Neural progenitor cell (in vitro differentiated cells): ENCODE data around the gene PTPRU. TPM values are rescaled to one million over a fixed set of nuclear protein-coding genes. Genes with fewer than 3 reads are reported as not detected.

Experiments
- DNase-seq: peaks from one replicate; pipeline ENCODE4 v3.0.0-alpha.2; 2016; ENCODE audit warnings: low spot score
- H2AFZ ChIP-seq: fragments of 200-600 bp; sonication (generic); replicated peaks from 2 replicates; pipeline ENCODE4 v1.6.1; 2016; ENCODE audit warnings: antibody characterized with exemption
- H3F3A ChIP-seq: fragments of 200-600 bp; sonication (generic); 2 replicates; pipeline ENCODE4 v1.6.1; 2016; ENCODE audit warnings: antibody characterized with exemption, low read depth
- H3K27ac ChIP-seq: fragments of 200-600 bp; sonication (generic); 2 replicates; pipeline ENCODE4 v1.5.1; 2016; ENCODE audit warnings: mild to moderate bottlenecking
- H3K27me3 ChIP-seq: fragments of 200-600 bp; sonication (generic); 2 replicates; pipeline ENCODE4 v1.6.1; 2016; ENCODE audit warnings: mild to moderate bottlenecking, moderate library complexity
- H3K36me3 ChIP-seq: fragments of 200-600 bp; sonication (generic); 2 replicates; pipeline ENCODE4 v1.5.1; 2016
- H3K4me1 ChIP-seq: fragments of 200-600 bp; sonication (generic); 2 replicates; pipeline ENCODE4 v1.6.1; 2016; ENCODE audit warnings: mixed run types
- H3K4me2 ChIP-seq: fragments of 200-600 bp; sonication (generic); 2 replicates; pipeline ENCODE4 v1.6.1; 2016
- H3K4me3 ChIP-seq: fragments of 200-600 bp; sonication (generic); 2 replicates; pipeline ENCODE4 v1.5.1; 2016
- H3K79me2 ChIP-seq: fragments of 200-600 bp; sonication (generic); 2 replicates; pipeline ENCODE4 v1.6.1; 2016; ENCODE audit warnings: low read depth
- H3K9ac ChIP-seq: fragments of 200-600 bp; sonication (generic); 2 replicates; pipeline ENCODE4 v1.6.1; 2016
- H3K9me3 ChIP-seq: fragments of 200-600 bp; sonication (generic); 2 replicates; pipeline ENCODE4 v1.5.1; 2016; ENCODE audit warnings: low read depth
- H4K20me1 ChIP-seq: fragments of 200-600 bp; sonication (generic); 2 replicates; pipeline ENCODE4 v1.6.1; 2016; ENCODE audit warnings: low read depth
- H3K27ac Mint-ChIP-seq: 3 replicates; pipeline ENCODE4 v1.8.0; 2021; ENCODE audit warnings: mixed read lengths
- H3K27me3 Mint-ChIP-seq: 2 replicates; pipeline ENCODE4 v1.8.0; 2022; ENCODE audit warnings: low read depth, mild to moderate bottlenecking, inconsistent platforms, moderate library complexity, mixed read lengths; ENCODE audit not compliant: insufficient read depth
- H3K36me3 Mint-ChIP-seq: 3 replicates; pipeline ENCODE4 v1.8.0; 2021; ENCODE audit warnings: mixed read lengths
- H3K4me1 Mint-ChIP-seq: 3 replicates; pipeline ENCODE4 v1.8.0; 2021; ENCODE audit warnings: mixed read lengths
- H3K4me3 Mint-ChIP-seq: 3 replicates; pipeline ENCODE4 v1.8.0; 2021; ENCODE audit warnings: mild to moderate bottlenecking, moderate library complexity, mixed read lengths
- H3K9me3 Mint-ChIP-seq: 3 replicates; pipeline ENCODE4 v1.8.0; 2020; ENCODE audit warnings: mixed read lengths
- CTCF ChIP-seq: fragments of 200-600 bp; sonication (generic); IDR thresholded peaks from 2 replicates; pipeline ENCODE4 v1.5.1; 2017; ENCODE audit warnings: antibody characterized with exemption, mild to moderate bottlenecking
- EZH2 ChIP-seq: fragments of 200-600 bp; sonication (generic); IDR thresholded peaks from 2 replicates; pipeline ENCODE4 v1.6.1; 2017; ENCODE audit warnings: antibody characterized with exemption, mild to moderate bottlenecking, moderate library complexity
- EZH2phosphoT487 ChIP-seq: fragments of 200-600 bp; sonication (generic); IDR thresholded peaks from 2 replicates; pipeline ENCODE4 v1.6.1; 2017; ENCODE audit warnings: antibody characterized with exemption
- total RNA-seq: library from RNA; depleted of rRNA; stranded (reverse); fragments of >200 nt; gene quantifications from 2 replicates; pipeline ENCODE4 v1.2.3, GENCODE V29; 2015; ENCODE audit warnings: low replicate concordance

PTPRU gene
- total RNA-seq, 1 donor from 2014 or later: 29.5 TPM

GRCh38 chr1:29251164-29252124, 15.1 kb downstream of the PTPRU start:
- peaks cover 65% of the 10 kb centered on the region for H3K4me1 Mint-ChIP-seq
- DNase-seq: no peak
- Histone ChIP-seq H3K27ac (no peak overlapping the region), H3K79me2 (peaks cover 11% of the 10 kb centered on the region), H3K36me3 (no peaks in the 10 kb centered on the region), H3K27me3 (no peaks in the 10 kb centered on the region), H2AFZ (no peak overlapping the region), H3K4me1 (peaks cover 35% of the 10 kb centered on the region), H3K9me3 (no peaks in the 10 kb centered on the region), H3K4me3 (no peak overlapping the region), H4K20me1 (peaks cover 13% of the 10 kb centered on the region), H3K9ac (no peak overlapping the region), H3F3A (peaks cover 17% of the 10 kb centered on the region), H3K4me2 (no peak overlapping the region)
- no peaks in the 10 kb centered on the region for H3K36me3 Mint-ChIP-seq
- peak overlapping the region; percentile 27 for H3K4me3 Mint-ChIP-seq
- peak overlapping the region; percentile 90 for H3K27ac Mint-ChIP-seq
- H3K9me3 Mint-ChIP-seq: no peaks in the 10 kb centered on the region
- H3K27me3 Mint-ChIP-seq: peaks cover 9% of the 10 kb centered on the region
- TF ChIP-seq CTCF (no peak), EZH2phosphoT487 (no peak), EZH2 (no peak)

- no peak overlapping the region for H3K4me3 Mint-ChIP-seq
- Histone ChIP-seq H3K4me1 (peaks cover 48% of the 10 kb centered on the region), H3K27ac (no peak overlapping the region)
Observed at GRCh38 chr1:29253180-29253579, 16.9 kb downstream of the PTPRU start.

GRCh38 chr1:29254346-29254745, 18.0 kb downstream of the PTPRU start:
- H3K4me2 ChIP-seq: no peak overlapping the region
- no peak overlapping the region for H2AFZ ChIP-seq
- peaks cover 18% of the 10 kb centered on the region for H3K27me3 ChIP-seq
- H3K4me3 Mint-ChIP-seq: no peak overlapping the region
- DNase-seq: no peak
- H3K27me3 Mint-ChIP-seq: peaks cover 17% of the 10 kb centered on the region
- no peaks in the 10 kb centered on the region for H3K9me3 Mint-ChIP-seq
- peaks cover 33% of the 10 kb centered on the region for H3F3A ChIP-seq
- no peak overlapping the region for H3K9ac ChIP-seq
- H3K79me2 ChIP-seq: peaks cover 11% of the 10 kb centered on the region
- H3K27ac ChIP-seq: no peak overlapping the region
- no peaks in the 10 kb centered on the region for H3K36me3 ChIP-seq
- H3K27ac Mint-ChIP-seq: peak overlapping the region; percentile 50
- no peaks in the 10 kb centered on the region for H3K36me3 Mint-ChIP-seq
- H3K4me1 ChIP-seq: peaks cover 44% of the 10 kb centered on the region
- TF ChIP-seq CTCF: no peak
- TF ChIP-seq EZH2phosphoT487: no peak
- no peak for TF ChIP-seq EZH2
- peaks cover 13% of the 10 kb centered on the region for H4K20me1 ChIP-seq
- no peak overlapping the region for H3K4me3 ChIP-seq
- H3K9me3 ChIP-seq: no peaks in the 10 kb centered on the region
- peaks cover 63% of the 10 kb centered on the region for H3K4me1 Mint-ChIP-seq

More at GRCh38 chr1:29253180-29253579, 16.9 kb downstream of the PTPRU start:
- Mint-ChIP-seq H3K9me3 (no peaks in the 10 kb centered on the region), H3K36me3 (no peaks in the 10 kb centered on the region), H3K27me3 (peaks cover 9% of the 10 kb centered on the region), H3K4me1 (peaks cover 66% of the 10 kb centered on the region), H3K27ac (no peak overlapping the region)
- Histone ChIP-seq H3K9me3 (no peaks in the 10 kb centered on the region), H3K27me3 (peaks cover 7% of the 10 kb centered on the region), H3K4me3 (no peak overlapping the region), H2AFZ (no peak overlapping the region), H3K79me2 (peaks cover 11% of the 10 kb centered on the region), H3K4me2 (no peak overlapping the region), H3K36me3 (no peaks in the 10 kb centered on the region), H3F3A (peaks cover 30% of the 10 kb centered on the region), H4K20me1 (peaks cover 13% of the 10 kb centered on the region), H3K9ac (no peak overlapping the region)
- no peak for DNase-seq
- TF ChIP-seq EZH2 (no peak), CTCF (no peak), EZH2phosphoT487 (no peak)
